ENCODE results near the gene PPP2R2B.

PPP2R2B gene

DNA sequence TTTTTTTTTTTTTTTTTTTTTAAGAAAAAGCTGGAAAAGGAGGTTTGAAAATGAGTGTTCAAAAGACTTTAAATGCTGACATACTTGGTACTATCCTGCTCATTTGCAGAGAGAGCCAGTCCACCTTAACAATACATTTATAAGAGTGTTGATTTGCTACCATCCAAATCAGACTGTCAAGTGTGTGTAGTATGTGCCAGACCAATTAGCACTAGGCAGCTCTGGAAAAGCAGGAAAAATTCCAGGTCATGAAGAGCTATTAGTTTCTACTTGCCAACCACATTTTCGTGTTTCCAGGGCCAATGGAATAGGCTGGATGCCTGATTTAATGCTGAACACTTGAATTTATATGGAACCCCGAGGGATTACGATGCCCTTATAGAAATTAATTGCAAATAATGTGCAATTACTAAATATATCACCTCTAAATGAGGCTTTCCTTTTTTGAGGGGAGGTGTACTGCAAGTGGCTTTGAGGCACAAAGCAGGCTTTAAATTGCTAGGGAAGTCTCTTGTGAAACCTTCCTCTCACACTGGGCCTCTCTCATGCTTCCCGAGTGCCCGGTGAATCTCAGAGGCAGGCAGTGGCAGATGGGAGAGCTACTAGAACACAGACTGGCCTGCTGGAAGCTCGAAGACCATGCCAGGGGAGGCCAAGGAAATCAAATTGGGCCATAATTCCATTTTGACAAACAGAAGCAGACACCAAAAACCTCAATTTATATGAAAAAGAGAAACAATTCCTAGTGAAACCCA is 178.7 kb downstream of the PPP2R2B start:
- no peak for DNase-seq (ENCODE audit: low spot score)

DNA sequence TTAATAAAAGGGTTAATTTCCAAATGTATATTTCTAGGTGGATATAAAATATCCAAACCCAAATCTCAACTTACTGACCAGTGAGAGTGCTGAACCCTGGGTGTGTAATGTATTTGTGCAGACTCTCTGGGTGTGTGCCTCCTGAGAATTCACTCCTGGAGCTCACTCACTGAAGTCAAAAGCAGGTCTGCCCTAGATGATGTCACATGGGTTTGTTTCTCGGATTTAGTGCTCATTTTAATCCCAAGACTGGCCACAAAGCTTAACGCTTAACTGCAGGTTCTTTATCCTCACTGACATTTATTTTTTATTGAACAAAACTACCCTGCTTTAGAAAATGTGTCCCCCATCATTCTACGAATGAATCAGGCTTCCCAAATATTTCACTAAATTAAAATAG is 179.4 kb downstream of the PPP2R2B start:
- no peak for DNase-seq (ENCODE audit: low spot score)

DNA sequence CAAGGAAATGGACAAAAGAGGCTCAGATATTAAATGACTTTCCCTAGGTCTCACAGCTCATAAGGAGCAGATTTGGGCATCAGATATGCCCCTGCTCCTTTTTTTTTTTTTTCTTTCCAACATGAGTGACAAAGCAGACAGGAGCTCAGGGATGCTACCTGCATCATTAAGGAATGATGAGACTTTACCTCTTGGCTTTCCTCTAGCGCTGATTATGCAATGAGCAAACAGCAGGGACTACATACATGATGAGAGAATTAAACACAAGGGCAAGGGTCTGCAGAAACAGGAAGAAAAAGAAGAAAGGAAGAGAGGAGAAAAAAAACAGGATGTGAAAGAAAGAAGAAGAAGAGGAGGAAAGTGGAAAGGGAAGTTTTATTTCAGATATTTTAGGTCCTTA is 179.9 kb downstream of the PPP2R2B start:
- DNase-seq (ENCODE audit: low spot score) = no peak

DNA sequence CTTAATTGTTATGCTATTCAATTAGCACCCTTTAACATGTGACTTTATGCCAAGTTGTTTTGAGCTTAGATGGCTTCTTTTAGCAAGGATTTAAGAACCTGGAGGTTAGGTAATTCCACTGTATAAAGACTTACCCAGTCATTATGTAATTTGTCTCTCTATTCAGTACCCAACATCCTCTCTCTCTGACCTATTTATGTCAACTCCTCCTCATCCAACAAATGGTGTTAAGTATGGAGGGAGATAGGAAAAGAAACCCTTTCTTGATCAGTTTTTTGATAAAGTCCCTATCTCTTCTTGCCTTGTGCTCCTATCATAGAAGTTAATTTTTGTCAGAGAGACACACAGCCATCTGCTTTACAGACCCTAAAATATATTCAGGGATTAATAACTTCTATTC is 181.3 kb downstream of the PPP2R2B start:
- DNase-seq (ENCODE audit: low spot score) = no peak

DNA sequence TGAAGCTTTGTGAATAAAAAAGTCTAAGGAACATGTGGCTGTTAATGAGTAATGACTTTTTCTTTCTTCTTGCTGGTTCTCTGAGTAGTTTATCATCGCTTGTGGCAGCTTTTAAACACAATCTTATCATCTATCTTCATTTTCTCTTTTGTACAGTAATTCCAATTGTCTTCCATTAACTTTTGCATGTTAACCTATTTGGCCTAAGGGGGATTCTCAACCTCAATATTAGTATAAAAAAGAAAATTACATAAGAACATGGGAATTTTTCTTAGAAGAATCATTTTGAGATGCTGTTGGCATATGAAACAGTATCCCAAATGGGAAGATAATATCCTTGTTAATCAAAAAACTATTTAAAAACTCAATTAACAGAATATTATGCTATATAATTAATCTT is 182.9 kb downstream of the PPP2R2B start:
- DNase-seq (ENCODE audit: low spot score) = no peak

DNA sequence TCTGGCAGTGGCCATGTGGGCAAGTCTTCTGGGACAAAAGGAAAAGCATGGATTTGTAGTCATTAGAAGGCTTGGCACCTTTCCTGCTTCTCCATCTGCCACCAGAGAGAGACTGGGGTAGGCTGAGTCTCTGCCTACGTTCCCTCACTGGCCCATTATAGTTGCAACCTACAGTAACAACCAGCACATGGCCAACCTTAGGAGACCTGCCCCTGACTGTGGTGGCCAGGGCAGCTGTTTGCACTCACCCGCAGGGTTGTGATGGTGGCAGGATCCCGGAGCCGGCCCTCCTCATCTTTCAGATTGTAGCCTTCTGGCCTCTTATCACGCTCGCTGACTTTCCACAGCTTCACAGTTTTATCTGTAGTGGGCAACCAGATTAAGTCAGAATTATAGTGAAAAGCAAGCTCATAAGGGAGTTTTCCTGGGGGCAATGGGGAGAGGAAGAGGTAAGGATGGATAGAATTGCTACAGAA is 187.6 kb downstream of the PPP2R2B start:
- no peak for DNase-seq (ENCODE audit: low spot score)

DNA sequence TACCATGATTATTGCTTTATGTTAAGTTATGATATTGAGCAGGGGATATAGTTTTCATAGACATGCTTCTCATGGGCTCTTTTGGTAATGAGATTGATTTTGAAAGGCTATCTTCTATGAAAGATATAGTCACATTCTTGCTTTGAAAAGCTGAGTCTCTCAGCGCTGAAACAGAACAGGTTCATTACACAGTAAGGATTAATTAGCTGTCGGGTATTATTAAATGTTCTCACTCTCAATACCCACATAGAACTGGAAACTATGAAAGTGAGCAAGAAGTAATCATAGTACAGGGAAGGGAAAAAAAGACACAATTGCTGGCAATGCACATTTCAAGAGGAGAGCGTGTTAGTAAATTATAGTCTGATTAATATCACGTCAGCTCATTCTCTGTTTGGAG is 190.9 kb downstream of the PPP2R2B start:
- no peak for DNase-seq (ENCODE audit: low spot score)

DNA sequence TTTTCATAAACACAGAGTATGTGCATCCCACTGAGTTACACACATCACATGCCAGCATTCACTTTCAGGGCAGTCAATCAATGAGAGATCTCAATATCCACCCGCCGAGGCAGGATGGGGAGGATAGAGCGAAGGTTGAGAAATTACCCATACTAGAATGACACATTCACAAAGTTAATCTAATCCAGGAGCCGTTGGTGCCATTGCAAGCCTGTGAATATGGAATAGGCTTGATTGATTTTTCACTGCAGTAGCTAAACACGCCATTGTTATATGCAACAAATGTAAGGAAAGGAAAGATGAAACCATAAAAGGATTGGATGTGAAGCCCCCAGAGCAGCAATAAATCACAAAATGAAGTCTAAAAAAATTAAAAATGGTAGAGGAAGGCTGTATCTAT is 194.7 kb downstream of the PPP2R2B start:
- DNase-seq (ENCODE audit: low spot score) = no peak

DNA sequence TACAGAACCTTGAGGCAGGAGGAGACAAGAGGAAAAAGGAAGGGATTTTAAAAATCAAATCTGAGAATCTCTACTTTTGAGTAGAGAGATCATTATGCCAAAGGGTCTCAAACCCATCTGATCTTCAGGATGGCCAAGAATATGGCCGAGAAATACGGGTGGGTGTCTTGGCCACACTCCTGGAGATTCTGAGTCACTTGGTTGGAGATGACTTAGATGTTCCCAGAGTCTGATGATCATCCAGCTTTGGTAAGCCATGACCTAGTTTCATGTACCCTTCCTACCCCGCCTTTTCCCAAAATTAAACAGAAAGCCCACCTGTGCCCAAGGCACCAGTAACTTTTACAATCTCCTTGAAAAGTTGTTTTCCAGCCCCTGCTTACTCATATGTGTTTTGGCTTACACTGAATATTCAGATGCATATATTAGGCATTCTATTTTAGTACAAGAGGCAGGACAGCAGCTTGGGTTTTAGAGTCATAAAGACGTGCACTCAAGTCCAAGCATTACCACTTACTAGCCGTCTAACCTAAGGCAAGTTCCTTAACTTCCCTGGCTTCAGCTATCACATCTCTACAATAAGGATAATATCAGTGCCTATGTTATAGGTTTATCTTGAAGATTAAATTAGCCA is 195.5 kb downstream of the PPP2R2B start:
- no peak for DNase-seq (ENCODE audit: low spot score)

DNA sequence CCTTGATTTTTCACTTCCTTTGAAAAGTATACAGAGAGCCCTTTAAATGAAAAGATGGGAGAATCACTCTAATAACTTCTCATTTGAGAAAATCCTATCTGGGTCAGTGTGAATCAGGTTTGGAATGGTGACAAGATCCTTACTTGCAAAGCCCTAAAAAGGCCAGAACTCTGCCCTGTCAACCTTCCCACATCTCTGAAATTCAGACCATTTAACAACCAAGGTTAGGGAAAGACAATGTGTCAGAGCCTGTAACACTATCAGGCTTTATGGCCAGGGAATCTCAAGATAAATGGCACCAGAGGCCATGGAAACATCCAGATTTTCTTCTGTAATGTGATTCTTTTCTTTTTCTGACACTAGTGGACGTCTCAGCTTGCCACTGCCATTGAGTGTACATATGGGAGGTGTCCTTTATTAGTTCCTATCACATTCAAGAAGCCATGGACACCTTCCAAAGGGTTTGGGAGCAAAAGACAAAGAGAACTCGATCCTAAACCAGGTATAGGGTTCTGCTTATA is 196.9 kb downstream of the PPP2R2B start:
- no peak for DNase-seq (ENCODE audit: low spot score)

DNA sequence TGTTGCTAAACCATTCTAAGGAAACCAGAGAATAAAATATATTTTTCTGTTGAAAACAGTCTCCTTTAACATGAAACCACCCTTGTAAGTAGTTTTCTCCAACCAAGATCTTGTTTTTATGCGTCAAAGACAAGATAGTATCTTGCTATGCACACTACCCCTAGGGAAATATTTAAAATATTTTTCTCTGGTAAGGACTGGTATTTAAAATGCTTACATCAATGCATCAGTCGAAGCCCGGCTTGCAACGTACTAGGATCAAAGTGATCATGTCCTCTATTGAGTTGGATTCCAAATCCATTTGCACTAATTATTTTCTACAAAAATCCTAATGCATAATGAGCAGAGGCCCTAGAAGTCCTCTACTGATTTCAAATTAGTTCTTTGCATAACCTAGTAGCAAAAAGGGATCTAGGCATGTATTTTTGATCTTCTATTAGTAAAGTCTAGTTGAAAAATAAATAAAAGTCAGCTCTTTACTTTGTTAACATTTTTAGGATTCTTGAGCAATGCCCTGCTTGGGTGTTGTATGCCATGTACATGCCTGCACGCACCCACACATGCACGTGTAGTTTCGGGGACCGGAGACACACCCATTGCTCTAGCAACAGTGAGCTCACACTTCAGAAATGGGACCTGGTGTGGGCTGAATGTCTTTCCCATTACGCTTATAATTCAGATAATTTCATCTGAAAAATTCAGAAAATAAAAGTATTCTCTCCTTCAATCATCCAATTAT is 197.5 kb downstream of the PPP2R2B start:
- no peak for DNase-seq (ENCODE audit: low spot score)

DNA sequence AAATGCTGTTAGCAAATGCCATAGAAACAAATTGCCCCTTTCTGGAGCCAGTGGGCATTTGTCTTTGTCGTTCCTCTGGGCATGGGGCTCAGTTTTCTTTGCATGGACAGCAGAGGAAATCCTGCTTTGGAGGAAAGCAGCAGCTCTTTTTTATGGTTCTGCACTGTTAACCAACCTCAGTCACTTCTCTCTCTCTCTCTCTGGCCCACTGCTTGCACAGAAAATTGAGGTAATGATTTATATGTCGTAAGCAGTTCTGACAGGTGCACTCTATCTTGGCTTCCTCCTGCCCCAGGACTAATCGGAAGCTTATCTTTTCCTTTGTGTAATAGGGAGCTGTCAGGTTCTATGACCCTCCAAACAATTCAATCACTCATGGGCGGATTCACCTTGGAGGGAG is 202.9 kb downstream of the PPP2R2B start:
- no peak for DNase-seq (ENCODE audit: low spot score)

DNA sequence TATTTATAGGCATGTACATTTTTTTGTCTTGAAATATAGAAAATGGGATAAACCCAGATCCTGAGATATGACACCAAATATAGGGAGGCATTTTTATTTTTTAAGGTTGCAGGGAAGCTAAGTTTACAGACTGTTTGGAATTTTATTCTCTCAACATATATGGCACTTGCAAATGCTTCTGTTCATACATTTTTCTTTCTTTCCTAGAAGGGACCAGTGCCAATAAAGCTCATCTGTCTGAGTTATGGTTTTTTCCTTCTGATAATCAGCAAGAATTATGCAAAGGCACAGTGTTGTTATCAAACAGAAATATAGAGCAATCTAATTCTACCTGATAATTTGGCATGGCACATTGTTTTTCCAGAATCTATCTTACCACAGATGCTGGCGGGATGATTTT is 205.7 kb downstream of the PPP2R2B start:
- DNase-seq (ENCODE audit: low spot score) = no peak

DNA sequence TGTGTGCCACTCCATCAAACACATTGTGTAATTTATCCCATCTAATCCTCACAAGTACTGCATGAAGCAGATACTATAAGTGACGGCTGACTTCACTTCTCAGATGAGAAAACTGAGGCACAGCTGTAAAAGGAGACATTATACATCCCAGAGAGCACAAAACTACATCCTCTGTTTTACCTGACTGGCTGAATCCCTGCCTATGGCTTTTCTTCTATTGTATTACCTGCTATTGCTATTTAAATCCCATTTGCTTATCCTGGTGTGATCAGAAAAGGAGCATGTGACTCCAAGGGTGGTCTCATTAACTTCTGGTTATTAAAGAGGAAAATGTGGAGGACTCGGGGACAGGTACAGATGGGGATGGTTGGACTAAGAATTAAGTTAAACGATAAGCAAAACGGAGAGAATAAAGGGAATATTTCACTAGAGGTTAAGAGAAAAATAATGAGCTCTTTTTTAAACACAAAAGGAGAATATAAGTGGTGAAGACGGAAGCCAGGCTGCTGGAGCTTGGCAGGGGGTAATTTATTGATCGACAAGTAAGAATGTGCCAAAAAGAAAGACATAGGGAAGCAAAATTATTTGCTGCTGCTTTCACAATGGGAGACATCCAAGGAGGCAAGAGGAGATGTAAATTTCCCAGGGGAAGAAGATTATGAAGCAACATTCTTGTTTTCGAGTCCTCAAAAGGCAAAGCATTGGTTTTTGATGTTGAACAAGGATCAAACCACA is 206.8 kb downstream of the PPP2R2B start:
- DNase-seq (ENCODE audit: low spot score) = no peak

DNA sequence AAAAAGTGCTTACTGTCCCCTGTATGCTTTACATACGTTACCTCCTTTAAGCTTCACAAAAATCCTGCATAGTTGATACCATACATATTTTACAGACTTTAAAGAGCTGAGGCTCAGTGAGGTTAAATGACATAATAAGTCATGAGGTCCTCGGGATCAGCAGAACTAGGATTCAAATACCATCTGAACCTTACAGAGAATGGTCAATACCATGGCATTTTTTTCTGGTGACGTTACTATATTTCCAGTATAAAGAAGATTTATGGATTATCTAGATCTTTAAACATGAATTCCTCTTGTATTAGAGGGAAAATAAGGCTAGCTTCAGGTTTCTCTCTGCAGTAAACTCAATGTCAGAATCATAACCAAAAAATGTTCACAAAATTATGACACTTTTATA is 208.9 kb downstream of the PPP2R2B start:
- no peak for DNase-seq (ENCODE audit: low spot score)

DNA sequence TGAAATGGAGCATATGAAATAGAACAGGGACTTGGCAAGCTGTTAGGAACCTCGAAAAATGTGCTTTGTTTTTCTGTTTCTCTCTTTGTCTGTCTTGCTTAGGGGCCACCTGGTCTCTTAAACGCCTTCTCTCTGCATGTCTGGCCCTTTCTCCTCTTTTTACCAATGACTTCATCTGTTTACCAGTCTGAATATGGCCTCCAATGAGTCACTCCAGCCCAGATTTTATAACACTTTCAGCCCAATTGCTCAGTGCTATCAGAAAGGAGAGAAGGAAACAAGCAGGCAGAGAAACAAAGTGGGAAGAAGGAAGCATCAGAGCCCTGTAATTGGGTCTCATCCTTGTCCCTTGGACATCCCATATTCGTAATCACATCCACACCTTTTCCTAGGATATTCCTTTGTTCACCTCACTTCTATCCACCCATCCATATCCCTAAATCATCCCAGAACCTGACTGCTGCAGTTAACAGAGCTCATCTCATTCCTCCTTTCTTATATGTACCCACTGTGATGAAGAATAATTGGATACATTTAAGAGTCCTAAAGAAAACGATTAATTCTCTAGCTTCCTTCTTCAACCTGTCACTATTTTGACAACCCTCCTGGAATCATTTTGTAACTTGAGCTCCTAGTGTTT is 210.8 kb downstream of the PPP2R2B start:
- no peak for DNase-seq (ENCODE audit: low spot score)

DNA sequence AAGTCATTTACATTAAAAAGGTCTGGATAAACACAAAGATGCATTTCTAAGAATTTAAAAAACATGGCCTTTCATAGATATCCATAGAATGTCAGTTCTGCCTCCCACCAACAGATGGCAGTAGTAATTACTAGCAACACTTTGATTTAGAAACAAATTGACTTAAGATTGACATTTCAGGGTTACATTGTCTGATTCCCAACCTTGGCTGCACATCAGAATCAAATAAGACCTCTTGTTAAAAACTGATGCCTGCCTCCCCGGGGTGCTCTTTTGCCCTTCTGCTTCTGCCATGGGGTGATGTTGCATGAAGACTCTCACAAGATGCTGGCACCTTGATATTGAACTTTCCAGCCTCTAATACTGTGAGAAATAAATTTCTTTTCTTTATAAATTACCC is 216.3 kb downstream of the PPP2R2B start:
- DNase-seq (ENCODE audit: low spot score) = peak; percentile 51

DNA sequence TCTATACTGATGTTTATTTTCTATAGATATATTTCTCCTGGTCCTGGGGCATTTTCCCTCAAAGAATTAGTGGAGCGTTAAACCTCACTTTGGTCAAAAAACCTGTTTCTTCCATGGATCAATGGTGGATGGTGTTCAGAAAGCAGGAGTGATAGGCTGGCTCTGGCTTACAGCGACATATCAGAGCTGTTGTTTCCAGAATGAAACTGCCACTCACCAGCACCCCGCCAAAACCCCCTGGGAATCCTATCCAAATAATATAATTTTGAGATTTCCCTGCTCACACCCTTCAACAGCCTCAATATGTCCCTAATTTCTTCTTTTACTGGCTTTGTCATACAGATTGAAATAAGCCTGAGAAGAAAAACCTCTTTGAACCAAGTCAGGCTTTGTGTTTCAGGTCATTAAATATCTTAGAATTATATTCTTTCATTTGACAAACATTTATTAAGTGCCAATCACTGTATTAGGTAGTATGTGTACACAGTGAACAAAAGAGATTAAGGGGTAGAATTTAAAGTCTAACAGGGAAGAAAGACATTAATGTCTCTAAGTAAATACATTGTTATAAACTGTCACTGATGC is 218.1 kb downstream of the PPP2R2B start:
- no peak for DNase-seq (ENCODE audit: low spot score)

DNA sequence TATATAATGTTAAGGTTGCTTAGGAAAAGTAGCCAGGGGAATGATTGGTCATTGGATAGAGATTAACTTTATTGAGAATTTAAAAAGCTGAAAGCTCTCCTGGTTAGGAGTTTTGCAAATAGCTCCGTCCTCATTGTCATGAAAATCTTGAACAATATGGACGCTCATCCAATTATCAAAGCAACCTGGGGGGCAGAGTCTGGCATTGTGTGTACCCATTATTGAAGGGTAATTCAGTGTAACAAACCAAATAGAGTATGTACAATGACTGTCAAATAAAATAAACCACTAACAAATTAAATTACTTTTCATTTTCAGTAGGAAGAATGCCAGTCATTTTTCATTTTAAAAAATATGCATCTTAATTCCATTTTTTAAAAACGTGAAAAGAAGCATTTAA is 218.6 kb downstream of the PPP2R2B start:
- DNase-seq (ENCODE audit: low spot score) = no peak

DNA sequence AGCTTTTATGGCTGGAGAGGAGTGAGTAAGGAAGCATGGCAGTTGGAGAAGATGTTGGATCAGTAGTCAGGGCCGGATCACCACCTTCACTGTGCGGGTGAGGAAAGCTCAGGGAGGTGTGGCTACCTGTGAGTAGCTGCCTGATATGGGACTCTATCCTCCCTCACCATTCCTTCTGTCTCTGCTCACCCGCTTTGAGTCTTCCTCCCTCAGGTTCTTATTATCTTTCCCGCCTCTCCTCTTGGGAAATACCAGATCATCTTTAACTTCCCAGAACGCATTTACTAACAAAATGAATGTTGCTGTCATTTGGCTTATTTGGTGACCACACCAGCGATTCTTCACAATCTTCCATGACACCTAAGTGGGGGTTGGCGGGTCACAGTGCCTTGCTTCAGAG is 221.9 kb downstream of the PPP2R2B start:
- DNase-seq (ENCODE audit: low spot score) = no peak

DNA sequence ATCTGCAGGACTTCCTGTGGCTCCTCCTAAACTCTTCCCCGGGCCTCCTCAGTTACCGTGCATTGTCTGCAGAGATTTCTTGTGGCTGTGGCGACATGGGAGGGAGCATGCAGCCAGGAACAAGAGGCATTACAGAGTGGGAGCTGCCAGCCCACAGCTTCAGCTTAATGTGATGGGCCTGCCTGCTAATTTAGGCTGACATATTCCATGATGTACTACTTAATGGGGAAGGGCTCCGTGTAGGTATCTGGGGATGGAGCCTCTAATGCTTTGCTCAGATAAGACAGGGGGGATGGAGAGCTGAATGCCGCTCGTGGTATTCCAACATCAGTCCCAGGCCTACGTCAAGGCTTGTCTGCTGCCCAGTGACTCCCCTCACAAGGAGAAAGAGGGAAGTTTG is 225.0 kb downstream of the PPP2R2B start:
- no peak for DNase-seq (ENCODE audit: low spot score)
